Esophagus muscularis mucosa (tissue), 4 donors: ENCODE measurements around the gene PTPN9. TPM values are rescaled to one million over a fixed set of nuclear protein-coding genes. Genes with fewer than 3 reads are reported as not detected.

ENCODE experiments used
- DNase-seq: peaks from one replicate; pipeline ENCODE4 v3.0.0-alpha.2; 2017; ENCODE audit errors: extremely low spot score
- H3K27ac ChIP-seq, 4 donors: fragments of 200-600 bp; sonication (generic); replicated peaks in 1 of 4; 1 replicate in 3 of 4; 2 replicates in 1 of 4; pipeline ENCODE4 v1.5.1; 2016 to 2019; ENCODE audit warnings: mild to moderate bottlenecking in 1 of 4
- H3K27me3 ChIP-seq, 4 donors: fragments of 200-600 bp; sonication (generic); one replicate each; pipeline versions ENCODE4 v1.5.1 to v1.6.0; 2016 to 2019
- H3K36me3 ChIP-seq, 4 donors: fragments of 200-600 bp; sonication (generic); one replicate each; pipeline ENCODE4 v1.5.1; 2016 to 2019
- H3K4me1 ChIP-seq, 4 donors: fragments of 200-600 bp; sonication (generic); one replicate each; pipeline ENCODE4 v1.5.1; 2016 to 2019
- H3K4me3 ChIP-seq, 4 donors: fragments of 200-600 bp; sonication (generic); 1 replicate in 2 of 4; 2 replicates in 2 of 4; pipeline ENCODE4 v1.5.1; 2016 to 2019; ENCODE audit warnings: mild to moderate bottlenecking in 4 of 4, moderate library complexity in 1 of 4
- H3K9me3 ChIP-seq, 4 donors: fragments of 200-600 bp; sonication (generic); 1 replicate in 3 of 4; 2 replicates in 1 of 4; pipeline ENCODE4 v1.5.1; 2016 to 2019
- CTCF ChIP-seq, 3 experiments: fragments of 200-600 bp in 2 of 3; fragments of 450-650 bp in 1 of 3; sonication (generic) in 2 of 3; IDR thresholded peaks; one replicate each; pipeline ENCODE4 v1.5.1; 2017 to 2019; ENCODE audit warnings: antibody characterized with exemption in 3 of 3, mild to moderate bottlenecking in 2 of 3, moderate library complexity in 1 of 3
- EP300 ChIP-seq: sonication (generic); formaldehyde crosslinking; IDR thresholded peaks from one replicate; pipeline ENCODE4 v1.6.1; 2017; ENCODE audit warnings: antibody characterized with exemption
- POLR2A ChIP-seq: fragments of 450-650 bp; IDR thresholded peaks from one replicate; pipeline ENCODE4 v1.6.1; 2017; ENCODE audit warnings: antibody characterized with exemption, moderate library complexity, mild to moderate bottlenecking, low read depth
- POLR2AphosphoS5 ChIP-seq, 2 donors: sonication (generic); formaldehyde crosslinking; IDR thresholded peaks; one replicate each; pipeline ENCODE4 v1.6.1; 2017; ENCODE audit warnings: antibody characterized with exemption in 2 of 2
- WGBS: methylation state at CpG from one replicate; pipeline ENCODE4 v1.1.5; 2018; 5-methylcytosine and 5-hydroxymethylcytosine counted together
- intact Hi-C: fragments of 100-400 bp; cut with DNase I; formaldehyde crosslinking; loops from one replicate; pipeline ENCODE4 v1.15.1; 2023
- total RNA-seq, 4 donors: library from RNA; depleted of rRNA; stranded (reverse); fragments of >200 nt; gene quantifications; one replicate each; pipeline versions ENCODE4 v1.1.0 to v1.2.1, GENCODE V29; 2016

The PTPN9 gene
- total RNA-seq, 4 donors from 2014 or later = 20.3 to 31.6 (median 27.5) TPM

GRCh38 chr15:75542386-75542797 is 36.7 kb downstream of the PTPN9 start:
- intact Hi-C loops = no loop called here

GRCh38 chr15:75538376-75538775 is 40.7 kb downstream of the PTPN9 start:
- TF ChIP-seq EP300 = no peak
- no peak for TF ChIP-seq CTCF (IDR thresholded peaks at IDR 0.05)
- no peak for TF ChIP-seq POLR2AphosphoS5 (IDR thresholded peaks at IDR 0.05)
- TF ChIP-seq POLR2A = no peak
- peaks cover 27 to 53% (median 41%) of the 10 kb centered on the region in 4 donors for H3K4me1 ChIP-seq

More at GRCh38 chr15:75542386-75542797, 36.7 kb downstream of the PTPN9 start:
- TF ChIP-seq EP300 (no peak), POLR2A (no peak), POLR2AphosphoS5 (IDR thresholded peaks at IDR 0.05) (no peak), CTCF (IDR thresholded peaks at IDR 0.05) (no peak)
- Histone ChIP-seq H3K36me3 (peaks cover 0 to 4% (median 0%) of the 10 kb centered on the region in 4 donors), H3K27ac (peak overlapping the region; percentile 47 to 66 (median 57)), H3K4me3 (no peak overlapping the region), H3K9me3 (no peaks in the 10 kb centered on the region), H3K27me3 (no peaks in the 10 kb centered on the region), H3K4me1 (peaks cover 20 to 46% (median 36%) of the 10 kb centered on the region in 4 donors)
- DNase-seq = no peak
- WGBS = 57% methylated on average over 2 of the region's 2 CpGs

GRCh38 chr15:75533945-75534344 is 45.2 kb downstream of the PTPN9 start:
- Histone ChIP-seq H3K4me1 (peaks cover 33 to 57% (median 48%) of the 10 kb centered on the region in 4 donors), H3K27me3 (no peaks in the 10 kb centered on the region), H3K27ac (peak overlapping the region; percentile 81 to 86 (median 84)), H3K9me3 (no peaks in the 10 kb centered on the region), H3K4me3 (no peak overlapping the region), H3K36me3 (no peaks in the 10 kb centered on the region)
- WGBS = 88% methylated on average over 1 of the region's 1 CpG
- intact Hi-C loops = loop anchor here (5.0 kb wide), 1 partner anchor 43 kb away; the partner anchor contains the start of gene PTPN9
- DNase-seq = no peak
- no peak for TF ChIP-seq EP300

More at GRCh38 chr15:75538376-75538775, 40.7 kb downstream of the PTPN9 start:
- no peak overlapping the region for H3K4me3 ChIP-seq
- H3K9me3 ChIP-seq = no peaks in the 10 kb centered on the region
- intact Hi-C loops = no loop called here
- H3K36me3 ChIP-seq = no peaks in the 10 kb centered on the region
- 93% methylated on average over 7 of the region's 7 CpGs for WGBS
- no peak overlapping the region for H3K27ac ChIP-seq
- no peaks in the 10 kb centered on the region for H3K27me3 ChIP-seq
- no peak for DNase-seq

GRCh38 chr15:75532413-75533250 is 46.5 kb downstream of the PTPN9 start:
- intact Hi-C loops = loop anchor here (5.0 kb wide), 1 partner anchor 45 kb away; the partner anchor contains the start of gene PTPN9

More at GRCh38 chr15:75532413-75533250, 46.5 kb downstream of the PTPN9 start:
- no peaks in the 10 kb centered on the region for H3K9me3 ChIP-seq
- 22% methylated on average over 1 of the region's 1 CpG for WGBS
- peaks cover 33 to 67% (median 61%) of the 10 kb centered on the region in 4 donors for H3K4me1 ChIP-seq
- H3K36me3 ChIP-seq = no peaks in the 10 kb centered on the region
- TF ChIP-seq POLR2AphosphoS5 (IDR thresholded peaks at IDR 0.05) (peak; percentile 77 to 90), CTCF (IDR thresholded peaks at IDR 0.05) (peak; percentile 27 to 55 (median 42)), EP300 (peak; percentile 68), POLR2A (no peak)
- peak overlapping the region in 1 of 4 donors; percentile 3 for H3K4me3 ChIP-seq
- peak; percentile 94 for DNase-seq
- H3K27ac ChIP-seq = peak overlapping the region; percentile 81 to 86 (median 84)
- no peaks in the 10 kb centered on the region for H3K27me3 ChIP-seq
